ENCODE measurements around the gene PPP1R14B. TPM values are rescaled to one million over a fixed set of nuclear protein-coding genes. Genes with fewer than 3 reads are reported as not detected.
A peak's percentile ranks its signal among the peaks of the same experiment; 100 is the strongest.

The PPP1R14B gene
- total and polyA plus RNA-seq, 2 of the 13 experiments (the other 11 are each of a cell fraction or from before 2014, with no cell fraction given): 110 to 148 TPM

- TF ChIP-seq PAWR (CRISPR knock-in tag; IDR thresholded peaks at IDR 0.05; ENCODE audit: borderline replicate concordance) (0 out of 2 replicates have a peak, but pooled peaks have one; percentile 10), NAIF1 (CRISPR knock-in tag; IDR thresholded peaks at IDR 0.05; ENCODE audit: borderline replicate concordance) (peak; percentile 96), RBM39 (IDR thresholded peaks at IDR 0.05; ENCODE audit: low read depth, low read length, poor library complexity, severe bottlenecking) (peak; percentile 72), ZNF160 (CRISPR knock-in tag; IDR thresholded peaks at IDR 0.05) (peak; percentile 11; the same call in 1 of the 2 replicates), ZNF333 (CRISPR knock-in tag; IDR thresholded peaks at IDR 0.05; ENCODE audit: borderline replicate concordance) (0 out of 2 replicates have a peak, but pooled peaks have one; percentile 4), ZBED4 (CRISPR knock-in tag; IDR thresholded peaks at IDR 0.05; ENCODE audit: borderline replicate concordance) (no peak; the same call in 1 of the 2 replicates), YEATS2 (CRISPR knock-in tag; IDR thresholded peaks at IDR 0.05; ENCODE audit: borderline replicate concordance) (peak; percentile 16; the same call in 1 of the 2 replicates), ZBTB20 (CRISPR knock-in tag; IDR thresholded peaks at IDR 0.05; ENCODE audit: borderline replicate concordance, low read depth) (0 out of 2 replicates have a peak, but pooled peaks have one; percentile 9), PAXIP1 (CRISPR knock-in tag; conservative IDR thresholded peaks at IDR 0.05) (0 out of 2 replicates have a peak, but pooled peaks have one; percentile 23), TOE1 (CRISPR knock-in tag; IDR thresholded peaks at IDR 0.05) (no peak)
- TF ChIP-seq, protein P1, sequence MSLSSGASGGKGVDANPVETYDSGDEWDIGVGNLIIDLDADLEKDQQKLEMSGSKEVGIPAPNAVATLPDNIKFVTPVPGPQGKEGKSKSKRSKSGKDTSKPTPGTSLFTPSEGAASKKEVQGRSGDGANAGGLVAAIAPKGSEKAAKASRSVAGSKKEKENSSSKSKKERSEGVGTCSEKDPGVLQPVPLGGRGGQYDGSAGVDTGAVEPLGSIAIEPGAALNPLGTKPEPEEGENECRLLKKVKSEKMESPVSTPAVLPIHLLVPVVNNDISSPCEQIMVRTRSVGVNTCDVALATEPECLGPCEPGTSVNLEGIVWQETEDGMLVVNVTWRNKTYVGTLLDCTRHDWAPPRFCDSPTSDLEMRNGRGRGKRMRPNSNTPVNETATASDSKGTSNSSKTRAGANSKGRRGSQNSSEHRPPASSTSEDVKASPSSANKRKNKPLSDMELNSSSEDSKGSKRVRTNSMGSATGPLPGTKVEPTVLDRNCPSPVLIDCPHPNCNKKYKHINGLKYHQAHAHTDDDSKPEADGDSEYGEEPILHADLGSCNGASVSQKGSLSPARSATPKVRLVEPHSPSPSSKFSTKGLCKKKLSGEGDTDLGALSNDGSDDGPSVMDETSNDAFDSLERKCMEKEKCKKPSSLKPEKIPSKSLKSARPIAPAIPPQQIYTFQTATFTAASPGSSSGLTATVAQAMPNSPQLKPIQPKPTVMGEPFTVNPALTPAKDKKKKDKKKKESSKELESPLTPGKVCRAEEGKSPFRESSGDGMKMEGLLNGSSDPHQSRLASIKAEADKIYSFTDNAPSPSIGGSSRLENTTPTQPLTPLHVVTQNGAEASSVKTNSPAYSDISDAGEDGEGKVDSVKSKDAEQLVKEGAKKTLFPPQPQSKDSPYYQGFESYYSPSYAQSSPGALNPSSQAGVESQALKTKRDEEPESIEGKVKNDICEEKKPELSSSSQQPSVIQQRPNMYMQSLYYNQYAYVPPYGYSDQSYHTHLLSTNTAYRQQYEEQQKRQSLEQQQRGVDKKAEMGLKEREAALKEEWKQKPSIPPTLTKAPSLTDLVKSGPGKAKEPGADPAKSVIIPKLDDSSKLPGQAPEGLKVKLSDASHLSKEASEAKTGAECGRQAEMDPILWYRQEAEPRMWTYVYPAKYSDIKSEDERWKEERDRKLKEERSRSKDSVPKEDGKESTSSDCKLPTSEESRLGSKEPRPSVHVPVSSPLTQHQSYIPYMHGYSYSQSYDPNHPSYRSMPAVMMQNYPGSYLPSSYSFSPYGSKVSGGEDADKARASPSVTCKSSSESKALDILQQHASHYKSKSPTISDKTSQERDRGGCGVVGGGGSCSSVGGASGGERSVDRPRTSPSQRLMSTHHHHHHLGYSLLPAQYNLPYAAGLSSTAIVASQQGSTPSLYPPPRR (CRISPR knock-in tag; IDR thresholded peaks at IDR 0.05; ENCODE audit: borderline replicate concordance): peak; percentile 34; the same call in 1 of the 2 replicates
These were observed 37.6 kb upstream of the PPP1R14B start, which contains the start of gene BAD (continued) for GRCh38 chr11:64284048-64284961.

Measured in HepG2 (cell line).